Ovary (tissue), 3 donors: ENCODE results near the gene NEK1.

Source experiments
- CTCF ChIP-seq, 3 donors: fragments of 450-650 bp in 2 of 3; fragments of 200-600 bp in 1 of 3; IDR thresholded peaks; one replicate each; pipeline versions ENCODE4 v1.5.1 to v1.8.0; 2016 to 2022; ENCODE audit warnings: antibody characterized with exemption in 3 of 3, mild to moderate bottlenecking in 1 of 3
- EP300 ChIP-seq: sonication (generic); formaldehyde crosslinking; IDR thresholded peaks from one replicate; pipeline ENCODE4 v1.6.1; 2017; ENCODE audit warnings: antibody characterized with exemption
- POLR2A ChIP-seq: fragments of 450-650 bp; IDR thresholded peaks from one replicate; pipeline ENCODE4 v1.6.1; 2017; ENCODE audit warnings: antibody characterized with exemption, mild to moderate bottlenecking, moderate library complexity
- donor health status: DM: no; HTN: no; CAD: no.

GRCh38 chr4:169619518-169619957 lies 7.2 kb upstream of the NEK1 start:
- TF ChIP-seq CTCF (IDR thresholded peaks at IDR 0.05) (peak in 2 of 3 donors; percentile 45 to 47), POLR2A (no peak), EP300 (no peak)
